Thyroid gland (tissue), 4 donors: ENCODE results near the gene SMC2. TPM values are rescaled to one million over a fixed set of nuclear protein-coding genes. Genes with fewer than 3 reads are reported as not detected.

Experiments
- DNase-seq, 2 donors: peaks; one replicate each; pipeline ENCODE4 v3.0.0-alpha.2; 2019
- H3K27ac ChIP-seq, 3 donors: fragments of 200-600 bp; sonication (generic); 1 replicate in 2 of 3; 2 replicates in 1 of 3; pipeline ENCODE4 v1.5.1; 2016 to 2019; ENCODE audit warnings: mild to moderate bottlenecking in 1 of 3, moderate library complexity in 1 of 3
- H3K27me3 ChIP-seq: fragments of 200-600 bp; sonication (generic); one replicate; pipeline ENCODE4 v1.5.1; 2019
- H3K36me3 ChIP-seq, 2 donors: fragments of 200-600 bp; sonication (generic); one replicate each; pipeline ENCODE4 v1.5.1; 2016 to 2019
- H3K4me1 ChIP-seq, 2 donors: fragments of 200-600 bp; sonication (generic); one replicate each; pipeline ENCODE4 v1.5.1; 2017 to 2019
- H3K4me3 ChIP-seq, 3 donors: fragments of 200-600 bp; sonication (generic); replicated peaks in 1 of 3; 1 replicate in 2 of 3; 2 replicates in 1 of 3; pipeline ENCODE4 v1.5.1; 2016; ENCODE audit warnings: mild to moderate bottlenecking in 1 of 3
- H3K9me3 ChIP-seq: fragments of 200-600 bp; sonication (generic); one replicate; pipeline ENCODE4 v1.5.1; 2017
- CTCF ChIP-seq, 6 experiments: fragments of 200-600 bp in 3 of 6; fragments of 450-650 bp in 3 of 6; sonication (generic) in 3 of 6; IDR thresholded peaks; one replicate each; pipeline ENCODE4 v1.5.1; 2016 to 2019; ENCODE audit warnings: antibody characterized with exemption in 6 of 6, mild to moderate bottlenecking in 2 of 6, inconsistent platforms in 1 of 6, moderate library complexity in 1 of 6
- POLR2A ChIP-seq, 2 donors: fragments of 450-650 bp; IDR thresholded peaks; one replicate each; pipeline ENCODE4 v1.6.1; 2017; ENCODE audit warnings: antibody characterized with exemption in 2 of 2, mild to moderate bottlenecking in 2 of 2, moderate library complexity in 1 of 2
- WGBS, 2 donors: methylation state at CpG; one replicate each; pipeline ENCODE4 v1.1.5; 2017; 5-methylcytosine and 5-hydroxymethylcytosine counted together
- intact Hi-C: fragments of 100-400 bp; cut with DNase I; formaldehyde crosslinking; loops from one replicate; pipeline ENCODE4 v1.15.1; 2023
- total RNA-seq, 4 donors: library from RNA; depleted of rRNA; stranded (reverse); fragments of >200 nt; gene quantifications; one replicate each; pipeline ENCODE4 v1.2.3, GENCODE V29; 2016

SMC2 gene
- total RNA-seq, 4 donors from 2014 or later, result 7.8 to 10.6 (median 9.0) TPM

DNA sequence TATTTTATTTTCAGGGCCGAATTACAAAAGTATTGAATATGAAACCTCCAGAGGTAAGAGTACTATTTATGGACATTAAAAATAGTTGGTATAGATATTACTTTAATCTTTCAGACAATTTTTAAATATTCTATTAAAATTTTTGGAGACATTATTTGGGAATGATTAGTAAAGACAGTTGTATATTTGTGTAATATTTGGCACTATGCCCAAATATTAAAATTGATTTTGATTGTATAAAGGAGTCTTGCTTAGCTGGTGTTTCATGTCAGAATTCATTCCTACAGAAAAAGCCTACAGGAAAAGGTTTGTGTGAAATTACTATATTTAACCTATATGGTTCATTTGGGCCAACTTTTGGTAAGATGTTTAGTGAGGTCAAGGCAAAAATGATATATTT, 5.5 kb downstream of the SMC2 start:
- H3K27ac ChIP-seq, result no peak overlapping the region
- intact Hi-C loops, result no loop called here
- H3K36me3 ChIP-seq, result peaks cover 6 to 15% of the 10 kb centered on the region in 2 donors
- H3K27me3 ChIP-seq, result no peaks in the 10 kb centered on the region
- no peak overlapping the region for H3K4me3 ChIP-seq
- H3K4me1 ChIP-seq, result peaks cover 0 to 5% of the 10 kb centered on the region in 2 donors
- 94 to 99% methylated on average over 1 of the region's 1 CpG for WGBS, 2 donors
- H3K9me3 ChIP-seq, result no peaks in the 10 kb centered on the region
- no peak for TF ChIP-seq CTCF (IDR thresholded peaks at IDR 0.05)
- no peak for DNase-seq

DNA sequence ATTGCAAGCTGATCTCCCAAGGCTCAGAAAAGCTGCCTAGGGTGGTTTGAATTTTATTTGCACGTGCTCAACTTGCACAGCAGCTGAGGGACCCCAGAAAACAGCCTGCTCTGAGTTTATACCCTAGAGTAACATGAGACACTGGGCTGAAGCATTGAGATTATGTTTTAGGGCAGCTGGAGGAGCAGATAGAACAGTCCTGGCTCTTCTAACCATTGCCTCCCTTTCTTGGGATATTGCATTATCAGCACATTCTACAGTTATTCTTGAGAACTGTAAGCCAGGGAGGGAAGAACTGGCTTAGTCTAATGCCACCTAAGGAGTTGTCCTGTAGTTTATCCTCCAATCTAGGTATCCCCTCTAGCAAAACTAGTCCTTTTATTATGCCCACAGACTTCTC, 10.3 kb downstream of the SMC2 start:
- H3K4me3 ChIP-seq, result no peak overlapping the region
- no peaks in the 10 kb centered on the region for H3K9me3 ChIP-seq
- H3K27ac ChIP-seq, result no peak overlapping the region
- WGBS, 2 donors, result 92 to 100% methylated on average over 1 of the region's 1 CpG
- no peaks in the 10 kb centered on the region for H3K27me3 ChIP-seq
- intact Hi-C loops, result no loop called here
- peaks cover 6 to 17% of the 10 kb centered on the region in 2 donors for H3K36me3 ChIP-seq
- no peak for TF ChIP-seq POLR2A (IDR thresholded peaks at IDR 0.05)
- no peak for TF ChIP-seq CTCF (IDR thresholded peaks at IDR 0.05)
- DNase-seq, result no peak
- no peaks in the 10 kb centered on the region for H3K4me1 ChIP-seq

- intact Hi-C loops, result no loop called here
- H3K27ac ChIP-seq, result no peak overlapping the region
- peaks cover 6 to 13% of the 10 kb centered on the region in 2 donors for H3K36me3 ChIP-seq
- 93 to 100% methylated on average over 5 of the region's 5 CpGs for WGBS, 2 donors
- H3K4me1 ChIP-seq, result no peaks in the 10 kb centered on the region
- no peak for TF ChIP-seq POLR2A (IDR thresholded peaks at IDR 0.05)
- TF ChIP-seq CTCF (IDR thresholded peaks at IDR 0.05), result no peak
- H3K27me3 ChIP-seq, result no peaks in the 10 kb centered on the region
- no peak for DNase-seq
- H3K9me3 ChIP-seq, result no peaks in the 10 kb centered on the region
- H3K4me3 ChIP-seq, result no peak overlapping the region
Measured at GRCh38 chr9:104107799-104108198, 13.7 kb downstream of the SMC2 start.

GRCh38 chr9:104108315-104108714, 14.2 kb downstream of the SMC2 start:
- H3K4me3 ChIP-seq, result no peak overlapping the region
- no peak overlapping the region for H3K27ac ChIP-seq
- no peaks in the 10 kb centered on the region for H3K4me1 ChIP-seq
- intact Hi-C loops, result no loop called here
- 91 to 94% methylated on average over 4 of the region's 4 CpGs for WGBS, 2 donors
- no peaks in the 10 kb centered on the region for H3K27me3 ChIP-seq
- no peaks in the 10 kb centered on the region for H3K9me3 ChIP-seq
- H3K36me3 ChIP-seq, result peaks cover 6 to 8% of the 10 kb centered on the region in 2 donors
- TF ChIP-seq CTCF (IDR thresholded peaks at IDR 0.05) (no peak), POLR2A (IDR thresholded peaks at IDR 0.05) (no peak)
- no peak for DNase-seq

- no peak for DNase-seq
- no peak overlapping the region for H3K27ac ChIP-seq
- no peak for TF ChIP-seq POLR2A (IDR thresholded peaks at IDR 0.05)
- TF ChIP-seq CTCF (IDR thresholded peaks at IDR 0.05), result no peak
- H3K9me3 ChIP-seq, result no peaks in the 10 kb centered on the region
- WGBS, 2 donors, result 92 to 97% methylated on average over 2 of the region's 2 CpGs
- H3K4me1 ChIP-seq, result no peaks in the 10 kb centered on the region
- intact Hi-C loops, result no loop called here
- peaks cover 0 to 3% of the 10 kb centered on the region in 2 donors for H3K36me3 ChIP-seq
- H3K4me3 ChIP-seq, result no peak overlapping the region
- no peaks in the 10 kb centered on the region for H3K27me3 ChIP-seq
Measured at GRCh38 chr9:104110509-104110908, 16.4 kb downstream of the SMC2 start.
